HCT116 (cell line): Measurements from ENCODE around the gene IPO11.

Source experiments
- ELF1 ChIP-seq: IDR thresholded peaks from 2 replicates; pipeline ENCODE4 v1.6.1; 2012; ENCODE audit warnings: low read depth, borderline replicate concordance
- EZH2 ChIP-seq: fragments of 200-600 bp; sonication (generic); IDR thresholded peaks from 2 replicates; pipeline ENCODE4 v1.6.1; 2017; ENCODE audit warnings: antibody characterized with exemption, mixed run types
- FOSL1 ChIP-seq: IDR thresholded peaks from 2 replicates; pipeline ENCODE4 v1.6.1; 2012; ENCODE audit warnings: low read depth
- POLR2A ChIP-seq: IDR thresholded peaks from 2 replicates; pipeline ENCODE4 v1.7.0; 2011; ENCODE audit warnings: borderline replicate concordance; ENCODE audit not compliant: insufficient read depth, insufficient read length; ENCODE audit errors: extremely low read depth
- POLR2AphosphoS5 ChIP-seq: IDR thresholded peaks from 2 replicates; pipeline ENCODE4 v1.6.1; 2011; ENCODE audit warnings: mild to moderate bottlenecking, low read depth, low read length, moderate library complexity
- RAD21 ChIP-seq: IDR thresholded peaks from 2 replicates; pipeline ENCODE4 v1.6.1; 2012; ENCODE audit warnings: low read depth, mild to moderate bottlenecking
- SP1 ChIP-seq: IDR thresholded peaks from 2 replicates; pipeline ENCODE4 v1.6.1; 2012; ENCODE audit warnings: low read depth
- SRF ChIP-seq: IDR thresholded peaks from 2 replicates; pipeline ENCODE4 v1.6.1; 2012; ENCODE audit warnings: low read depth
- ZNF274 ChIP-seq: fragments of 200-500 bp; sonication (Bioruptor generic); IDR thresholded peaks from 2 replicates; pipeline ENCODE4 v1.6.1; 2014; ENCODE audit warnings: mild to moderate bottlenecking, low read depth, low read length, inconsistent platforms
- TF ChIP-seq, protein P1 (sequence below), 3 experiments: fragments of 200-600 bp in 1 of 3; sonication (generic) in 1 of 3; IDR thresholded peaks in 2 of 3; conservative IDR thresholded peaks in 1 of 3; 2 replicates each; pipeline ENCODE4 v1.5.1; 2012 to 2017; ENCODE audit warnings: low read depth in 2 of 3, low read length in 2 of 3, antibody characterized with exemption in 1 of 3, borderline replicate concordance in 1 of 3, control low read depth in 1 of 3, mild to moderate bottlenecking in 1 of 3, mixed read lengths in 1 of 3, mixed run types in 1 of 3, moderate library complexity in 1 of 3; ENCODE audit not compliant: insufficient read depth in 1 of 3
- TF ChIP-seq, protein P2 (sequence below): IDR thresholded peaks from 2 replicates; pipeline ENCODE4 v1.6.1; 2012

DNA sequence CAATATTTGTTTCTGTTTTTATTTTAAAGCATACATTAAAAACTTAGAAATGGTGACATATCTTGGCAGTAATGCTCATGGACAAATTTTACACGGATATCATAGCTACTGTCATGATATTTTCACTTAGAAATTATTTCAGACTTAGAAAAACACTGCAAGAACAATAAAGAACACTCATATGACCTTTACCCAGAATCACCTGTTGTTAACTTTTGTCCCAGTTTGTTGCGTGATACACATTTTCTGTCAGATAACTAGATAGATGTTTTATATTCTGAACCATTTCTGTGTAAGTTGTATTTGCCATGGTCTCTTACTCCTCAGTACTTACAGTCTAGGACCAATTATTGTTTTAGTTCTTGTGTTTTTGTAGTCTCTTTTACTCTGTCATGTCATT is 162.5 kb downstream of the IPO11 start:
- TF ChIP-seq POLR2AphosphoS5 (no peak), FOSL1 (no peak), SP1 (no peak), ZNF274 (no peak), RAD21 (no peak), EZH2 (no peak), SRF (no peak), POLR2A (no peak), ELF1 (no peak)
- TF ChIP-seq, protein P1, sequence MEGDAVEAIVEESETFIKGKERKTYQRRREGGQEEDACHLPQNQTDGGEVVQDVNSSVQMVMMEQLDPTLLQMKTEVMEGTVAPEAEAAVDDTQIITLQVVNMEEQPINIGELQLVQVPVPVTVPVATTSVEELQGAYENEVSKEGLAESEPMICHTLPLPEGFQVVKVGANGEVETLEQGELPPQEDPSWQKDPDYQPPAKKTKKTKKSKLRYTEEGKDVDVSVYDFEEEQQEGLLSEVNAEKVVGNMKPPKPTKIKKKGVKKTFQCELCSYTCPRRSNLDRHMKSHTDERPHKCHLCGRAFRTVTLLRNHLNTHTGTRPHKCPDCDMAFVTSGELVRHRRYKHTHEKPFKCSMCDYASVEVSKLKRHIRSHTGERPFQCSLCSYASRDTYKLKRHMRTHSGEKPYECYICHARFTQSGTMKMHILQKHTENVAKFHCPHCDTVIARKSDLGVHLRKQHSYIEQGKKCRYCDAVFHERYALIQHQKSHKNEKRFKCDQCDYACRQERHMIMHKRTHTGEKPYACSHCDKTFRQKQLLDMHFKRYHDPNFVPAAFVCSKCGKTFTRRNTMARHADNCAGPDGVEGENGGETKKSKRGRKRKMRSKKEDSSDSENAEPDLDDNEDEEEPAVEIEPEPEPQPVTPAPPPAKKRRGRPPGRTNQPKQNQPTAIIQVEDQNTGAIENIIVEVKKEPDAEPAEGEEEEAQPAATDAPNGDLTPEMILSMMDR (IDR thresholded peaks at IDR 0.05 in 2 of 3, conservative IDR thresholded peaks at IDR 0.05 in 1 of 3; ENCODE audit: borderline replicate concordance in 1 of 3, insufficient read depth in 1 of 3, low read depth in 2 of 3, low read length in 2 of 3): no peak
- TF ChIP-seq, protein P2, sequence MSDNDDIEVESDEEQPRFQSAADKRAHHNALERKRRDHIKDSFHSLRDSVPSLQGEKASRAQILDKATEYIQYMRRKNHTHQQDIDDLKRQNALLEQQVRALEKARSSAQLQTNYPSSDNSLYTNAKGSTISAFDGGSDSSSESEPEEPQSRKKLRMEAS: no peak
